Measurements from ENCODE around the gene SARNP. TPM values are rescaled to one million over a fixed set of nuclear protein-coding genes. Genes with fewer than 3 reads are reported as not detected.

SARNP gene
- total and polyA plus RNA-seq, 4 donors: 19.1 to 34.2 (median 25.6) TPM

- Histone ChIP-seq H3K4me3 (ENCODE audit: low read depth in 1 of 3, low read length in 3 of 3) (no peak overlapping the region), H3K36me3 (ENCODE audit: control insufficient read depth in 4 of 4, insufficient read depth in 3 of 4, low read depth in 1 of 4, low read length in 3 of 4) (peaks cover 6 to 38% (median 24%) of the 10 kb centered on the region in 4 donors), H3K9ac (ENCODE audit: low read depth in 1 of 2, low read length in 2 of 2) (no peak overlapping the region), H3K9me3 (ENCODE audit: control insufficient read depth in 4 of 4, low read length in 3 of 4) (no peaks in the 10 kb centered on the region), H3K27ac (ENCODE audit: low read depth in 1 of 2, low read length in 2 of 2) (no peak overlapping the region), H3K27me3 (ENCODE audit: control insufficient read depth in 4 of 4, insufficient read depth in 4 of 4, low read length in 3 of 4) (no peaks in the 10 kb centered on the region), H3K4me1 (ENCODE audit: control insufficient read depth in 4 of 4, insufficient read depth in 4 of 4, low read length in 3 of 4) (no peaks in the 10 kb centered on the region)
- 93% methylated on average over 3 of the region's 3 CpGs for WGBS
- no peak for TF ChIP-seq RXRA (IDR thresholded peaks at IDR 0.05)
- no peak for DNase-seq (ENCODE audit: low spot score)
Observed at GRCh38 chr12:55777856-55778255, 39.7 kb downstream of the SARNP start.

GRCh38 chr12:55771736-55772135 lies 45.8 kb downstream of the SARNP start:
- Histone ChIP-seq H3K9ac (ENCODE audit: low read depth in 1 of 2, low read length in 2 of 2) (no peak overlapping the region), H3K36me3 (ENCODE audit: control insufficient read depth in 4 of 4, insufficient read depth in 3 of 4, low read depth in 1 of 4, low read length in 3 of 4) (peaks cover 0 to 19% (median 11%) of the 10 kb centered on the region in 4 donors), H3K27ac (ENCODE audit: low read depth in 1 of 2, low read length in 2 of 2) (no peak overlapping the region), H3K4me1 (ENCODE audit: control insufficient read depth in 4 of 4, insufficient read depth in 4 of 4, low read length in 3 of 4) (no peaks in the 10 kb centered on the region), H3K4me3 (ENCODE audit: low read depth in 1 of 3, low read length in 3 of 3) (no peak overlapping the region), H3K9me3 (ENCODE audit: control insufficient read depth in 4 of 4, low read length in 3 of 4) (no peaks in the 10 kb centered on the region), H3K27me3 (ENCODE audit: control insufficient read depth in 4 of 4, insufficient read depth in 4 of 4, low read length in 3 of 4) (no peaks in the 10 kb centered on the region)
- DNase-seq (ENCODE audit: low spot score): no peak
- 91% methylated on average over 6 of the region's 6 CpGs for WGBS
- TF ChIP-seq EGR1 (IDR thresholded peaks at IDR 0.05; ENCODE audit: low read depth in 2 of 2) (no peak), JUND (IDR thresholded peaks at IDR 0.05) (no peak), MAX (IDR thresholded peaks at IDR 0.05) (no peak), YY1 (IDR thresholded peaks at IDR 0.05) (no peak), HNF4A (conservative IDR thresholded peaks at IDR 0.05) (no peak), HNF4G (IDR thresholded peaks at IDR 0.05) (no peak), RXRA (IDR thresholded peaks at IDR 0.05) (no peak), SP1 (IDR thresholded peaks at IDR 0.05) (no peak), RAD21 (IDR thresholded peaks at IDR 0.05) (no peak)
- TF ChIP-seq, protein P1, sequence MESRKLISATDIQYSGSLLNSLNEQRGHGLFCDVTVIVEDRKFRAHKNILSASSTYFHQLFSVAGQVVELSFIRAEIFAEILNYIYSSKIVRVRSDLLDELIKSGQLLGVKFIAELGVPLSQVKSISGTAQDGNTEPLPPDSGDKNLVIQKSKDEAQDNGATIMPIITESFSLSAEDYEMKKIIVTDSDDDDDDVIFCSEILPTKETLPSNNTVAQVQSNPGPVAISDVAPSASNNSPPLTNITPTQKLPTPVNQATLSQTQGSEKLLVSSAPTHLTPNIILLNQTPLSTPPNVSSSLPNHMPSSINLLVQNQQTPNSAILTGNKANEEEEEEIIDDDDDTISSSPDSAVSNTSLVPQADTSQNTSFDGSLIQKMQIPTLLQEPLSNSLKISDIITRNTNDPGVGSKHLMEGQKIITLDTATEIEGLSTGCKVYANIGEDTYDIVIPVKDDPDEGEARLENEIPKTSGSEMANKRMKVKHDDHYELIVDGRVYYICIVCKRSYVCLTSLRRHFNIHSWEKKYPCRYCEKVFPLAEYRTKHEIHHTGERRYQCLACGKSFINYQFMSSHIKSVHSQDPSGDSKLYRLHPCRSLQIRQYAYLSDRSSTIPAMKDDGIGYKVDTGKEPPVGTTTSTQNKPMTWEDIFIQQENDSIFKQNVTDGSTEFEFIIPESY (IDR thresholded peaks at IDR 0.05): no peak
- TF ChIP-seq, protein P2, sequence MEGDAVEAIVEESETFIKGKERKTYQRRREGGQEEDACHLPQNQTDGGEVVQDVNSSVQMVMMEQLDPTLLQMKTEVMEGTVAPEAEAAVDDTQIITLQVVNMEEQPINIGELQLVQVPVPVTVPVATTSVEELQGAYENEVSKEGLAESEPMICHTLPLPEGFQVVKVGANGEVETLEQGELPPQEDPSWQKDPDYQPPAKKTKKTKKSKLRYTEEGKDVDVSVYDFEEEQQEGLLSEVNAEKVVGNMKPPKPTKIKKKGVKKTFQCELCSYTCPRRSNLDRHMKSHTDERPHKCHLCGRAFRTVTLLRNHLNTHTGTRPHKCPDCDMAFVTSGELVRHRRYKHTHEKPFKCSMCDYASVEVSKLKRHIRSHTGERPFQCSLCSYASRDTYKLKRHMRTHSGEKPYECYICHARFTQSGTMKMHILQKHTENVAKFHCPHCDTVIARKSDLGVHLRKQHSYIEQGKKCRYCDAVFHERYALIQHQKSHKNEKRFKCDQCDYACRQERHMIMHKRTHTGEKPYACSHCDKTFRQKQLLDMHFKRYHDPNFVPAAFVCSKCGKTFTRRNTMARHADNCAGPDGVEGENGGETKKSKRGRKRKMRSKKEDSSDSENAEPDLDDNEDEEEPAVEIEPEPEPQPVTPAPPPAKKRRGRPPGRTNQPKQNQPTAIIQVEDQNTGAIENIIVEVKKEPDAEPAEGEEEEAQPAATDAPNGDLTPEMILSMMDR (IDR thresholded peaks at IDR 0.05; ENCODE audit: low read depth, low read length, missing input control): no peak

DNA sequence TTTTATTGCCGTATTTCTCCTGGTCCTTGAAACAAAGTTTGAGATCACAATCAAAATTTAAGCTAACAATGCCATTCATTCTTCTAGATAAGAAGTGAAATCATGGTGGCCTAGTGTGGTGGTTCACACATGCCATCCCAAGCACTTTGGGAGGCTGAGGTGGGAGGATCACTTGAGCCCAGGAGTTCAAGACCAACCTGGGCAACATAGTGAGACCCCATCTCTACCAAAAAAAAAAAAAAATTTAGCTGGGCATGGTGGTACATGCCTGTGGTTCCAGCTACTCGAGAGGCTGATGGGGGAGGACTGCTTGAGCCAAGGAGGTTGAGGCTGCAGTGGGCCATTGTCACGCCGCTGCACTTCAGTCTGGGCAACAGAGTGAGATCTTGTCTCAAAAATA lies 50.4 kb downstream of the SARNP start:
- no peak for DNase-seq (ENCODE audit: low spot score)
- Histone ChIP-seq H3K4me1 (ENCODE audit: control insufficient read depth in 4 of 4, insufficient read depth in 4 of 4, low read length in 3 of 4) (no peaks in the 10 kb centered on the region), H3K9ac (ENCODE audit: low read depth in 1 of 2, low read length in 2 of 2) (no peak overlapping the region), H3K36me3 (ENCODE audit: control insufficient read depth in 4 of 4, insufficient read depth in 3 of 4, low read depth in 1 of 4, low read length in 3 of 4) (peaks cover 3 to 30% (median 16%) of the 10 kb centered on the region in 4 donors), H3K27me3 (ENCODE audit: control insufficient read depth in 4 of 4, insufficient read depth in 4 of 4, low read length in 3 of 4) (no peaks in the 10 kb centered on the region), H3K9me3 (ENCODE audit: control insufficient read depth in 4 of 4, low read length in 3 of 4) (no peaks in the 10 kb centered on the region), H3K4me3 (ENCODE audit: low read depth in 1 of 3, low read length in 3 of 3) (no peak overlapping the region), H3K27ac (ENCODE audit: low read depth in 1 of 2, low read length in 2 of 2) (no peak overlapping the region)
- no peak for TF ChIP-seq HNF4G (IDR thresholded peaks at IDR 0.05)
- TF ChIP-seq RAD21 (IDR thresholded peaks at IDR 0.05): no peak
- no peak for TF ChIP-seq ATF3 (IDR thresholded peaks at IDR 0.05)
- no peak for TF ChIP-seq SP1 (IDR thresholded peaks at IDR 0.05)
- no peak for TF ChIP-seq JUND (IDR thresholded peaks at IDR 0.05)
- TF ChIP-seq EGR1 (IDR thresholded peaks at IDR 0.05; ENCODE audit: low read depth in 2 of 2): no peak
- TF ChIP-seq, protein P1 (IDR thresholded peaks at IDR 0.05): no peak
- TF ChIP-seq, protein P2 (IDR thresholded peaks at IDR 0.05; ENCODE audit: low read depth, low read length, missing input control): no peak
- TF ChIP-seq TAF1 (conservative IDR thresholded peaks at IDR 0.05): no peak
- no peak for TF ChIP-seq FOXA1 (IDR thresholded peaks at IDR 0.05)
- TF ChIP-seq HNF4A (conservative IDR thresholded peaks at IDR 0.05): no peak
- no peak for TF ChIP-seq GABPA (IDR thresholded peaks at IDR 0.05 in 1 of 2, conservative IDR thresholded peaks at IDR 0.05 in 1 of 2)
- no peak for TF ChIP-seq FOXA2 (IDR thresholded peaks at IDR 0.05)
- 97% methylated on average over 4 of the region's 4 CpGs for WGBS
